Left lung (tissue), 10 donors: ENCODE results near the gene PNPLA2. TPM values are rescaled to one million over a fixed set of nuclear protein-coding genes. Genes with fewer than 3 reads are reported as not detected.

Experiments
- ATAC-seq: fragments of 200-7000 bp; cut with Tn5 transposase; one replicate; pipeline ENCODE4 v1.9.1; 2020; ENCODE audit warnings: moderate library complexity
- DNase-seq, 4 donors: peaks; one replicate each; pipeline ENCODE4 v3.0.0-alpha.2; 2013 to 2020
- H3K27ac ChIP-seq, 2 donors: fragments of 200-600 bp; sonication (generic) in 1 of 2; one replicate each; pipeline versions ENCODE4 v1.5.0 to v1.8.0; 2020 to 2021
- H3K27me3 ChIP-seq, 2 donors: fragments of 200-600 bp; sonication (generic) in 1 of 2; one replicate each; pipeline versions ENCODE4 v1.5.0 to v1.8.0; 2020 to 2021
- H3K36me3 ChIP-seq, 2 donors: fragments of 200-600 bp; sonication (generic) in 1 of 2; one replicate each; pipeline versions ENCODE4 v1.5.0 to v1.8.0; 2020 to 2021
- H3K4me1 ChIP-seq, 2 donors: fragments of 200-600 bp; one replicate each; pipeline ENCODE4 v1.8.0; 2021
- H3K4me3 ChIP-seq, 2 donors: fragments of 200-600 bp; sonication (generic) in 1 of 2; one replicate each; pipeline versions ENCODE4 v1.5.0 to v1.8.0; 2020 to 2021; ENCODE audit warnings: mild to moderate bottlenecking in 1 of 2
- H3K9me3 ChIP-seq, 2 donors: fragments of 200-600 bp; sonication (generic) in 1 of 2; one replicate each; pipeline versions ENCODE4 v1.5.0 to v1.8.0; 2020 to 2021
- CTCF ChIP-seq, 2 donors: fragments of 200-600 bp; sonication (generic) in 1 of 2; IDR thresholded peaks; one replicate each; pipeline versions ENCODE4 v1.5.0 to v1.8.0; 2021; ENCODE audit warnings: antibody characterized with exemption in 2 of 2
- intact Hi-C, 2 donors: fragments of 100-400 bp; cut with DNase I; formaldehyde crosslinking; loops; one replicate each; pipeline versions ENCODE4 v1.11.2 to v1.14.2; 2022
- polyA plus RNA-seq, 6 donors: library from polyadenylated mRNA; unstranded; fragments of 120-200 nt; gene quantifications; one replicate each; pipeline ENCODE4 v1.2.1, GENCODE V29; 2013; ENCODE audit not compliant: insufficient read length in 6 of 6
- total RNA-seq, 2 donors: library from RNA; stranded (reverse); fragmentation: NEBNext Ultra II Directional; extraction: Animal tissue kit (Norgen Biotek cat#: 25700); gene quantifications; one replicate each; pipeline ENCODE4 v1.2.1, GENCODE V29; 2021
- donor health status: DM: no; HTN: yes; CAD: no.
- donor health status: DM: no; HTN: no; CAD: no.

The PNPLA2 gene
- total and polyA plus RNA-seq, 8 donors = 29.9 to 128 (median 40.4) TPM

DNA sequence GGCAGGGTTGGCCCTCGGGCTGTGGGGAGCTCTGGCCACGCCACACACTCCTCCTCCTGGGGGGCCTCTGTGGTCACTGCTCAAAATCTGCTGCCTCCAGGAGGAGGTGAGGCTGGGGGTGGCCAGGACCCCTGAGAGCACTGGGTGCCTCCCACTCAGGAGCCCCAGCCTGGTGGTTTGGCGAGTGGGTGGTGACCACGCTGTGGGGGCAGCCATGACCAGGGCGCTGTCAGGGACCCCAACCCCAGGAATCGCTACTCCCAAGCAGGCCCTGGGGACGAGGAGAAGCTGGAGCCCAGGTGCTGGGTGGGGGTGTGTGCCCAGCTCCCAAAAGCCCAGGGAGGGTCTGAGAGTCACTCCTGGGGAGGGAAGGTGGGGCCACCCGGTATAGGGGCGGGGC is 54.1 kb downstream of the PNPLA2 start:
- DNase-seq = no peak
- no peaks in the 10 kb centered on the region for H3K9me3 ChIP-seq
- no peaks in the 10 kb centered on the region for H3K4me1 ChIP-seq
- intact Hi-C loops = no loop called here
- H3K4me3 ChIP-seq = no peak overlapping the region
- no peak for TF ChIP-seq CTCF (IDR thresholded peaks at IDR 0.05)
- no peak overlapping the region for H3K27ac ChIP-seq
- H3K27me3 ChIP-seq = no peaks in the 10 kb centered on the region
- no peaks in the 10 kb centered on the region for H3K36me3 ChIP-seq
- no peak for ATAC-seq

DNA sequence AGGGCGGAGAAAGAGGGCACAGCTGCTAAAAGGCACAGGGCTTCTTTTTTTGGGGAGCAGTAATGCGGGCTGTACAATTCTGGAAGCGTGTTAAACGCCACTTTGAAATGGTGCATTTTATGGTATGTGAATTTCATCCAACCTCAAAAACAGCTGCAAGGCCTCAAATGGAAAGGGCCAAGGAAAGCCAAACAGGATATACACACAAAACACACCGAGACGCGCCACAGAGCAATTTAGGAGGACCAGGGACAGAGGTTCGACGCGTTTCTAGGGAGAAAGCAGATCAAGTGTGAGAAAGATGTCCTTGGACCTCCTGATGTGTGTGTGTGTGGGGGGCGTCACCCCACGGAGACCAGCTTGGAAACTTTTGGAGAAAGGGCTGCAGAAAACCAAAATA is 55.0 kb downstream of the PNPLA2 start:
- intact Hi-C loops = no loop called here
- Histone ChIP-seq H3K9me3 (no peaks in the 10 kb centered on the region), H3K27me3 (no peaks in the 10 kb centered on the region), H3K27ac (no peak overlapping the region), H3K4me3 (no peak overlapping the region), H3K4me1 (no peaks in the 10 kb centered on the region), H3K36me3 (peaks cover 0 to under 1% of the 10 kb centered on the region in 2 donors)
- no peak for ATAC-seq
- TF ChIP-seq CTCF (IDR thresholded peaks at IDR 0.05) = no peak
- DNase-seq = no peak

Other genes with a start within 250 kb of the PNPLA2 start
- gene PHRF1, start 242.4 kb upstream of the PNPLA2 start, total RNA-seq = 10 to 100 TPM; 23.9 to 32.7 TPM
- 10 to 100 TPM; 18.6 to 29.5 (median 23.5) TPM for gene PHRF1, start 242.4 kb upstream of the PNPLA2 start, polyA plus RNA-seq
- 10 to 100 TPM; 38.8 to 50.4 TPM for gene IRF7, start 203.0 kb upstream of the PNPLA2 start, total RNA-seq
- gene IRF7, start 203.0 kb upstream of the PNPLA2 start, polyA plus RNA-seq = 10 to 100 TPM in 5 of 6 donors, 1 to 10 TPM in 1; 9.8 to 14.7 (median 12.8) TPM
- not detected for gene CDHR5, start 194.0 kb upstream of the PNPLA2 start, total RNA-seq
- under 1 TPM; 0.46 to 0.77 (median 0.69) TPM for gene CDHR5, start 194.0 kb upstream of the PNPLA2 start, polyA plus RNA-seq
- gene SCT, start 191.7 kb upstream of the PNPLA2 start, total RNA-seq = not detected
- 1 to 10 TPM; 1.6 to 3.0 (median 2.5) TPM for gene SCT, start 191.7 kb upstream of the PNPLA2 start, polyA plus RNA-seq
- under 1 TPM; 0.29 to 0.52 TPM for gene DRD4, start 181.6 kb upstream of the PNPLA2 start, total RNA-seq
- 1 to 10 TPM in 2 of 6 donors, under 1 TPM in 4; 0.51 to 1.0 (median 0.82) TPM for gene DRD4, start 181.6 kb upstream of the PNPLA2 start, polyA plus RNA-seq
- gene DEAF1, start 123.7 kb upstream of the PNPLA2 start, total RNA-seq = 10 to 100 TPM; 28.3 to 28.6 TPM
- gene DEAF1, start 123.7 kb upstream of the PNPLA2 start, polyA plus RNA-seq = 10 to 100 TPM; 35.6 to 52.9 (median 41.0) TPM
- 10 to 100 TPM; 23.6 to 25.2 TPM for gene TMEM80, start 123.1 kb upstream of the PNPLA2 start, total RNA-seq
- gene TMEM80, start 123.1 kb upstream of the PNPLA2 start, polyA plus RNA-seq = 10 to 100 TPM; 26.9 to 34.5 (median 31.9) TPM
- gene EPS8L2, start 112.7 kb upstream of the PNPLA2 start, total RNA-seq = 100 to 1,000 TPM; 114 to 190 TPM
- 10 to 100 TPM; 52.5 to 92.2 (median 76.8) TPM for gene EPS8L2, start 112.7 kb upstream of the PNPLA2 start, polyA plus RNA-seq
- 100 to 1,000 TPM; 206 to 322 TPM for gene TALDO1, start 71.5 kb upstream of the PNPLA2 start, total RNA-seq
- 100 to 1,000 TPM; 100 to 124 (median 115) TPM for gene TALDO1, start 71.5 kb upstream of the PNPLA2 start, polyA plus RNA-seq
- 10 to 100 TPM; 57.9 to 63.7 TPM for gene GATD1, start 41.4 kb upstream of the PNPLA2 start, total RNA-seq
- gene GATD1, start 41.4 kb upstream of the PNPLA2 start, polyA plus RNA-seq = 10 to 100 TPM; 51.7 to 87.1 (median 67.1) TPM
- under 1 TPM in 1 of 2 donors, not detected in 1; 0.47 TPM for gene CEND1, start 28.8 kb upstream of the PNPLA2 start, total RNA-seq
- under 1 TPM; 0.11 to 0.42 (median 0.33) TPM for gene CEND1, start 28.8 kb upstream of the PNPLA2 start, polyA plus RNA-seq
- 10 to 100 TPM; 28.9 to 29.4 TPM for gene SLC25A22, start 20.6 kb upstream of the PNPLA2 start, total RNA-seq
- gene SLC25A22, start 20.6 kb upstream of the PNPLA2 start, polyA plus RNA-seq = 10 to 100 TPM; 12.5 to 23.9 (median 15.1) TPM
- gene PIDD1, start 13.7 kb upstream of the PNPLA2 start, total RNA-seq = 10 to 100 TPM; 13.8 to 18.6 TPM
- 10 to 100 TPM in 5 of 6 donors, 1 to 10 TPM in 1; 9.7 to 13.7 (median 12.1) TPM for gene PIDD1, start 13.7 kb upstream of the PNPLA2 start, polyA plus RNA-seq
- gene RPLP2, start 8.9 kb upstream of the PNPLA2 start, total RNA-seq = 1,000 to 10,000 TPM; 1,620 to 1,802 TPM
- 1,000 to 10,000 TPM; 1,154 to 1,526 (median 1,296) TPM for gene RPLP2, start 8.9 kb upstream of the PNPLA2 start, polyA plus RNA-seq
- 10 to 100 TPM; 22.6 to 32.1 TPM for gene CRACR2B, start 9.0 kb downstream of the PNPLA2 start, total RNA-seq
- 10 to 100 TPM; 14.2 to 26.0 (median 19.9) TPM for gene CRACR2B, start 9.0 kb downstream of the PNPLA2 start, polyA plus RNA-seq
- 100 to 1,000 TPM; 501 to 815 TPM for gene CD151, start 14.0 kb downstream of the PNPLA2 start, total RNA-seq
- gene CD151, start 14.0 kb downstream of the PNPLA2 start, polyA plus RNA-seq = 100 to 1,000 TPM; 122 to 182 (median 145) TPM
- gene POLR2L, start 23.6 kb downstream of the PNPLA2 start, total RNA-seq = 100 to 1,000 TPM; 140 to 227 TPM
- gene POLR2L, start 23.6 kb downstream of the PNPLA2 start, polyA plus RNA-seq = 100 to 1,000 TPM in 3 of 6 donors, 10 to 100 TPM in 3; 65.2 to 121 (median 97.7) TPM
- 100 to 1,000 TPM; 129 to 132 TPM for gene TSPAN4, start 23.9 kb downstream of the PNPLA2 start, total RNA-seq
- gene TSPAN4, start 23.9 kb downstream of the PNPLA2 start, polyA plus RNA-seq = 10 to 100 TPM; 46.9 to 75.3 (median 73.2) TPM
- 10 to 100 TPM; 92.7 to 94.2 TPM for gene CHID1, start 91.9 kb downstream of the PNPLA2 start, total RNA-seq
- 10 to 100 TPM; 81.4 to 95.7 (median 93.7) TPM for gene CHID1, start 91.9 kb downstream of the PNPLA2 start, polyA plus RNA-seq
- gene AP2A2, start 107.0 kb downstream of the PNPLA2 start, total RNA-seq = 10 to 100 TPM; 97.1 to 98.4 TPM
- 10 to 100 TPM; 77.0 to 91.2 (median 81.4) TPM for gene AP2A2, start 107.0 kb downstream of the PNPLA2 start, polyA plus RNA-seq
- not detected for gene MUC6, start 217.8 kb downstream of the PNPLA2 start, total RNA-seq
- 1 to 10 TPM in 1 of 6 donors, under 1 TPM in 5; 0.34 to 1.0 (median 0.56) TPM for gene MUC6, start 217.8 kb downstream of the PNPLA2 start, polyA plus RNA-seq